Left renal pelvis (tissue), 4 donors: ENCODE results near the gene TP53RK. TPM values are rescaled to one million over a fixed set of nuclear protein-coding genes. Genes with fewer than 3 reads are reported as not detected.

Source experiments
- DNase-seq, 4 donors: peaks; one replicate each; pipeline ENCODE4 v3.0.0-alpha.2; 2013; ENCODE audit warnings: low read depth in 4 of 4, low spot score in 3 of 4
- polyA plus RNA-seq, 4 donors: library from polyadenylated mRNA; unstranded; fragments of 120-200 nt; gene quantifications; one replicate each; pipeline ENCODE4 v1.2.1, GENCODE V29; 2013; ENCODE audit not compliant: insufficient read length in 4 of 4

TP53RK gene
- polyA plus RNA-seq, 4 donors = 14.6 to 19.0 (median 15.5) TPM

DNA sequence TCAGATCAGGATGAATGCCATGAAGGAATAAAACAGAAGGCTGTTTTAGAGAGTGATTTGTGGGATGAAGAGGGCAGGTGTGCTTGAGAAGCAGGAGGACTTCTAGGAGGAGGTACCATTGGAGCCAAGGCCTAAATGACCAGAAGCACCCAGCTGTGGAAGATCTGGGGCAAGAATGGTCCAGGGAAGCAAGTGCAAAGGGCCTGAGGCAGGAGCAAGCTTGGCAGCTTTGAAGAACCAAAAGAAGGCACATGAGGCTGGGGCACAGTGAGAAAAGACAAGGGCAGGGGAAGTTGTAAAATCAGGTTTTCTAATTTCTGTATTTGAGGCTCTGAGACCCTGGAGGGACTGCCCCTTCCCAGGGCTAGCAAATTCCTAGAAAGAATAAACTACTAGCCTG lies 47.8 kb downstream of the TP53RK start:
- DNase-seq = no peak

- no peak for DNase-seq
Measured at GRCh38 chr20:46640536-46641311, 48.5 kb downstream of the TP53RK start.

DNA sequence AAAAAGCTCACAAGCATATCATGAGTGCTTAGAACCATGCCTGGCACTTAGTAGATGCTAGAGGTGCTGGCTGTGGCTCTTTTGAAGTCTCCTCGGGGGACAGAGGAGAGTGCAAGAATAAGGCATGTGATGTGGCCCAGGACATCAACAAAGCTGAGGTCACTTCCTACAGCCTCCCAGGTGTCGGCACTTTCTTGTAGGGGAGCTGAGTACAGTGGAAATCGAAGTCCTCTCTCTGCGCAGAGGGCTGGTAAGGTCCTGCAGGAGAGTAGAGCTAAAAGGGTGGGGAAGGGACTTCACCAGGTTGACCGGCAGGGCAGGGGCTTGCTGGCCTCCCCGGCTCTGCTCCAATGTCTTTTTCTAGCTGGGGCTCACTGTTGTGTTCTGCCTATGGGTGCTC lies 49.2 kb downstream of the TP53RK start:
- DNase-seq = no peak

- no peak for DNase-seq
Measured at GRCh38 chr20:46639587-46639986, 49.7 kb downstream of the TP53RK start.

- no peak for DNase-seq
Measured at GRCh38 chr20:46638898-46639274, 50.4 kb downstream of the TP53RK start.

DNA sequence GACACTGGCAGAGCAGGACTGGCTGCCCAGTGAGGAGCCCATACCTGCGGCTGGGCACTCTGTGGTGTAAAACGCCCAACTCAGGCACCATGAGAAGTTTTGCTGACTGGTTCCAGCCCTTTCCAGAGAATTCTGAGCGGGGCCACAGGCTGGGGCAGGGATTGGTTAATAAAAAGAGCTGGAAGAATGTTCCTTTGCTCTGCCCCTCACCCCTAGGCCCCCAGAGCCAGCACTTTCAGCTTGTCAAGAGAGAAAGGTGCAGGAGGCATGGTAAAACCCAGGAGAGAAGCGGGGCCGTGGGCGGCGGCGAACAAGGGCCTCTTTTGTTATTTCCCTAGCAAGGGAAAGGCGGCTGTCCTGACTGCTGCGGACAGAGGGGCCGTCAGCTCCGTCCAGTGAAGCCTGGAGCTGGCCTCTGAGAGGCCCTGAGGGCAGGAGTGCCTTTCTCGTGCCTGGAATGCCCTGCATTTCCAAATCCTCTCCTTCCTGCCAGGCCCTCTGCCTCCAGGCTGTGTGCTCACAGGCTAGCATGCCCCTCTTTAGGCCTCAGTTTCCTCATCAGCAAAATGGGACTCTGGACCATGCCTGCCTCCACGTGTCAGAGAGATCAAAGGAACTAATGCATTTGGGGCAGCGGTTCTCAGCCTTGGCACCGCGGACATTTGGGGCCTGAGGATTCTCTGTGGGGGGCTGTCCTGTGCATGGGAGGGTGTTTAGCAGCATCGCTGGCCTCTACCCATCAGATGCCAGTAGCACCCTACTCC lies 50.9 kb downstream of the TP53RK start:
- DNase-seq = no peak

DNA sequence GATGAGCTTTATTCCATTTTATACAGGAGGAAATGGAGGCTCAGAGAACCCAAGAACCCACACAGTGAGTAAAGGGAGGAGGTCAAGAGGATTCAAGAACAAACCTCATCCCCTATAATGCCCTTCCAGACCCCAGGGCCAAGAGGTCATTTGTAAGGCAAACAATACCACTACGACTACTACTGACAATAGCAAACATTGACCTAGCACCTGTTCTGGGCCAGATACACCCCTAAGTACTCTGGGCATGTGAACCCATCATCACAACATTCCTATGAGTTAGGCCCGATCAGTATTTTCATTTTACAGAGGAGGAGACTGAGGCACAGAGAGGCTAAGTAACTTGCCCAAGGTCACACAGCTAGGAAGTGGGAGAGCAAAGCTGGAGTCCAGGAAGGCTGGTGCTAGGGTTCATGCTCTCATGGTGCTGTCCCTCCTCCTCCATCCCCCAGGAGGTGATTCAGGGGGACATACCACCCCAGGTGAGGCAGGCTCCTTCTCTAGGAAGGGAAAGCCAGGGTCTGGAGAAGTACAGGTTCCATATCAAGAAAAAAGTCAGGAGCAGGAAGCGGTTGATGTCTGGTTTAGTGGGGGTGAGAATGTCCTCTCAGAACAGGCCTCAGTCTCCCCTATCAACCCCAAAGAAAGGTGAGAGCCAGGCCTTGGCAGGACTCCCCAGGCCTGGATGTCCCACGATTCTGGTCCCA lies 51.7 kb downstream of the TP53RK start:
- DNase-seq = no peak

- DNase-seq = no peak
Measured at GRCh38 chr20:46637020-46637419, 52.2 kb downstream of the TP53RK start.

GRCh38 chr20:46636514-46636913 lies 52.7 kb downstream of the TP53RK start:
- DNase-seq = no peak

DNA sequence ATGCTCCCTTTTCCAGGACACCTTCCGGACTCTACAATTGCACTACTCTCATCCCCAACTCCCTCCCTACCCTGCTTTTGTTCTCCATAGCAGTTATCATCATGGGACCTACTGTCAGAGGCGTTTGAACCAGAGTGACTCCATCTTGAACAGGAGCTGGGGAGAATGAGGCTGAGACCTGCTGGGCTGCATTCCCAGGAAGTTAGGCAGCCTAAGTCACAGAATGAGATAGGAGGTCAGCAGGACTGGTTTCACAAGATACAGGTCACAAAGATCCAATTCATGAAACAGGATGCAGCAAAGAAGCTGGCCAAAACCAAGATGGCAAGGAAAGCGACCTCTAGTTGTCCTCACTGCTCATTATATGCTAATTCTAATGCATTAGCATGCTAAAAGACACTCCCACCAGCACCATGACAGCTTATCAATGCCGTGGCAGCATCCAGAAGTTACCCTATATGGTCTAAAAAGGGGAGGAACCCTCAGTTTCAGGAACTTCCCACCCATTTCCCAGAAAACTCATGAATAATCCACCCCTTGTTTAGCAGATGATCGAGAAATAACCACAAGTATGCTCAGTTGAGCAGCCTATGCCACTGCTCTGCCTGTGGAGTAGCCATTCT lies 53.6 kb downstream of the TP53RK start:
- DNase-seq = no peak

DNA sequence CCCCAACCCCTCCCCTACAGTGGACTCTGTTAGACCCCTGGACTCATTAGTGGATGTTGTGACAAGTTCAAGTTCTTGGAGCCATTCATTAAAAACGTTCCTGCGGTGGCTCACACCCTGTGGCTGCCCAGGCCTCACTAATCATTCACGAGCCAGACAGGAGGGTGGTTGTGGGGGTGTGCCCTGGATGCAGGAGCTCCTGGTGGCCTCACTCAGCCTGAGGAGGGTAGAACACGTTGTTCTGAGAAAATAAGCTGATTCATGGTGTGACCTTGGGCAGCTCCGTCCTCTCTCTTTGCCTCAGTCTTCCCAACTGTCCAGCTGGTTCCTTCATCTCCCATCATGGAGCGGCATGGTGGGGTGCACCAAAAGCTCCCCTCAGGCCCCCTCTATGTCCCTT lies 54.7 kb downstream of the TP53RK start:
- no peak for DNase-seq

Other genes with a start within 250 kb of the TP53RK start
- gene ZNF334, start 175.9 kb downstream of the TP53RK start, polyA plus RNA-seq = 10 to 100 TPM; 23.3 to 38.9 (median 31.5) TPM
- gene OCSTAMP, start 138.8 kb downstream of the TP53RK start, polyA plus RNA-seq = not detected
- gene SLC13A3, start 38.0 kb downstream of the TP53RK start, polyA plus RNA-seq = 10 to 100 TPM in 3 of 4 donors, 1 to 10 TPM in 1; 7.1 to 19.8 (median 14.3) TPM
- 10 to 100 TPM; 16.0 to 32.2 (median 16.6) TPM for gene SLC2A10, start 20.2 kb upstream of the TP53RK start, polyA plus RNA-seq
- 10 to 100 TPM in 1 of 4 donors, 1 to 10 TPM in 2, under 1 TPM in 1; 0.87 to 20.5 (median 1.8) TPM for gene EYA2, start 205.4 kb upstream of the TP53RK start, polyA plus RNA-seq